IPS DF 6.9 (cell line): ENCODE measurements around the gene PACS2.
"Not testable (repeated sequence)": the region's sequence is repeated elsewhere in the genome, so short reads cannot be mapped to it uniquely, and the experiment has no call there.

Experiments used
- DNase-seq: peaks from one replicate; pipeline ENCODE4 v3.0.0-alpha.2; 2013; ENCODE audit warnings: low read depth, low spot score
- H3K27ac ChIP-seq: one replicate; pipeline ENCODE4 v1.5.1; 2013; ENCODE audit warnings: low read length, control low read depth
- H3K27me3 ChIP-seq: 2 replicates; pipeline ENCODE4 v1.6.1; 2013; ENCODE audit warnings: mild to moderate bottlenecking, low read length; ENCODE audit not compliant: control insufficient read depth, insufficient read depth
- H3K36me3 ChIP-seq: 2 replicates; pipeline ENCODE4 v1.6.1; 2013; ENCODE audit warnings: low read length; ENCODE audit not compliant: control insufficient read depth, insufficient read depth
- H3K4me1 ChIP-seq: 2 replicates; pipeline ENCODE4 v1.6.1; 2013; ENCODE audit warnings: low read length; ENCODE audit not compliant: control insufficient read depth, insufficient read depth
- H3K4me3 ChIP-seq: 2 replicates; pipeline ENCODE4 v1.5.1; 2013; ENCODE audit warnings: mild to moderate bottlenecking, low read length
- H3K9me3 ChIP-seq: 2 replicates; pipeline ENCODE4 v1.6.1; 2013; ENCODE audit warnings: low read length, inconsistent platforms; ENCODE audit not compliant: control insufficient read depth, insufficient read depth
- WGBS: extraction: QIAGEN DNeasy Blood & Tissue Kit; methylation state at CpG from one replicate; pipeline ENCODE4 v1.1.7; 2013; ENCODE audit warnings: mixed read lengths, missing lambda C conversion rate; ENCODE audit not compliant: insufficient read length, insufficient coverage; 5-methylcytosine and 5-hydroxymethylcytosine counted together

Gene PACS2

GRCh38 chr14:105330491-105330895, 15.9 kb downstream of the PACS2 start:
- no peak for DNase-seq
- Histone ChIP-seq H3K27ac (no peak overlapping the region), H3K9me3 (no peaks in the 10 kb centered on the region), H3K36me3 (no peaks in the 10 kb centered on the region; the same call in 1 of the 2 replicates), H3K4me1 (peaks cover 23% of the 10 kb centered on the region), H3K27me3 (no peaks in the 10 kb centered on the region), H3K4me3 (no peak overlapping the region)
- no CpG with 5 or more reads among the region's 13 CpGs for WGBS

- no peaks in the 10 kb centered on the region for H3K27me3 ChIP-seq
- WGBS: no CpG with 5 or more reads among the region's 8 CpGs
- H3K27ac ChIP-seq: no peak overlapping the region
- no peak overlapping the region for H3K4me3 ChIP-seq
- H3K4me1 ChIP-seq: peaks cover 14% of the 10 kb centered on the region
- no peak for DNase-seq
- H3K9me3 ChIP-seq: no peaks in the 10 kb centered on the region
- H3K36me3 ChIP-seq: no peaks in the 10 kb centered on the region; the same call in 1 of the 2 replicates
Measured at GRCh38 chr14:105331575-105332349, 17.2 kb downstream of the PACS2 start.

GRCh38 chr14:105332350-105332874, 17.9 kb downstream of the PACS2 start:
- no peak for DNase-seq
- no peaks in the 10 kb centered on the region; the same call in 1 of the 2 replicates for H3K36me3 ChIP-seq
- H3K27me3 ChIP-seq: no peaks in the 10 kb centered on the region
- no peak overlapping the region for H3K27ac ChIP-seq
- H3K9me3 ChIP-seq: no peaks in the 10 kb centered on the region
- H3K4me3 ChIP-seq: no peak overlapping the region
- no CpG with 5 or more reads among the region's 11 CpGs for WGBS
- H3K4me1 ChIP-seq: peaks cover 9% of the 10 kb centered on the region

- H3K4me1 ChIP-seq: peaks cover 4% of the 10 kb centered on the region; the same call in 1 of the 2 replicates
Measured at GRCh38 chr14:105333020-105333490, 18.5 kb downstream of the PACS2 start.

GRCh38 chr14:105333613-105334364, 19.2 kb downstream of the PACS2 start:
- Histone ChIP-seq H3K4me3 (no peak overlapping the region), H3K27ac (no peak overlapping the region), H3K36me3 (no peaks in the 10 kb centered on the region; the same call in 1 of the 2 replicates), H3K9me3 (no peaks in the 10 kb centered on the region), H3K4me1 (peaks cover 2% of the 10 kb centered on the region; the same call in 1 of the 2 replicates), H3K27me3 (no peaks in the 10 kb centered on the region)
- no CpG with 5 or more reads among the region's 18 CpGs for WGBS
- no peak for DNase-seq

More at GRCh38 chr14:105333020-105333490, 18.5 kb downstream of the PACS2 start:
- Histone ChIP-seq H3K27ac (no peak overlapping the region), H3K9me3 (no peaks in the 10 kb centered on the region), H3K27me3 (no peaks in the 10 kb centered on the region), H3K4me3 (no peak overlapping the region; the same call in 1 of the 2 replicates), H3K36me3 (no peaks in the 10 kb centered on the region; the same call in 1 of the 2 replicates)
- DNase-seq: no peak
- no CpG with 5 or more reads among the region's 15 CpGs for WGBS

GRCh38 chr14:105334383-105335230, 20.1 kb downstream of the PACS2 start:
- WGBS: no CpG with 5 or more reads among the region's 17 CpGs
- Histone ChIP-seq H3K4me3 (no peak overlapping the region), H3K36me3 (no peaks in the 10 kb centered on the region; the same call in 1 of the 2 replicates), H3K27ac (no peak overlapping the region), H3K9me3 (no peaks in the 10 kb centered on the region), H3K4me1 (peaks cover 2% of the 10 kb centered on the region; the same call in 1 of the 2 replicates), H3K27me3 (no peaks in the 10 kb centered on the region)
- DNase-seq: no peak

- not testable (repeated sequence) for H3K36me3 ChIP-seq, H3K4me3 ChIP-seq, DNase-seq, H3K27ac ChIP-seq, H3K4me1 ChIP-seq, H3K9me3 ChIP-seq, H3K27me3 ChIP-seq
- no CpG with 5 or more reads among the region's 22 CpGs for WGBS
Measured at GRCh38 chr14:105335231-105335542, 20.6 kb downstream of the PACS2 start.

GRCh38 chr14:105335735-105336476, 21.4 kb downstream of the PACS2 start:
- Histone ChIP-seq H3K4me3 (no peak overlapping the region), H3K4me1 (no peaks in the 10 kb centered on the region), H3K27ac (no peak overlapping the region), H3K9me3 (no peaks in the 10 kb centered on the region), H3K36me3 (no peaks in the 10 kb centered on the region; the same call in 1 of the 2 replicates), H3K27me3 (no peaks in the 10 kb centered on the region)
- no peak for DNase-seq
- no CpG with 5 or more reads among the region's 33 CpGs for WGBS

GRCh38 chr14:105336477-105337287, 22.1 kb downstream of the PACS2 start:
- no peaks in the 10 kb centered on the region for H3K9me3 ChIP-seq
- no CpG with 5 or more reads among the region's 26 CpGs for WGBS
- DNase-seq: no peak
- no peaks in the 10 kb centered on the region for H3K27me3 ChIP-seq
- no peaks in the 10 kb centered on the region; the same call in 1 of the 2 replicates for H3K36me3 ChIP-seq
- H3K27ac ChIP-seq: no peak overlapping the region
- H3K4me1 ChIP-seq: no peaks in the 10 kb centered on the region
- no peak overlapping the region for H3K4me3 ChIP-seq
